Nucleus accumbens (tissue), 56 donors: Measurements from ENCODE around the gene CFAP99.
"Not testable (repeated sequence)": the region's sequence is repeated elsewhere in the genome, so short reads cannot be mapped to it uniquely, and the experiment has no call there.

Source experiments
- DNase-seq, 56 donors: peaks; one replicate each; lab custom pipeline; 2025; lab: John Stamatoyannopoulos, UW

The CFAP99 gene

GRCh38 chr4:2418650-2419571 is at the start of gene CFAP99:
CFAP99 (plus strand) TSS chr4:2418955.
- peak; percentile 58 to 98 (median 92) for DNase-seq

GRCh38 chr4:2370597-2371320 is 48.0 kb upstream of the CFAP99 start:
- no peak for DNase-seq

GRCh38 chr4:2371765-2372487 is 46.8 kb upstream of the CFAP99 start:
- no peak for DNase-seq

- no peak for DNase-seq
Observed at GRCh38 chr4:2372488-2373030, 46.2 kb upstream of the CFAP99 start.

GRCh38 chr4:2373532-2373931 is 45.2 kb upstream of the CFAP99 start:
- DNase-seq: no peak

- DNase-seq: no peak
Observed at GRCh38 chr4:2375427-2375826, 43.3 kb upstream of the CFAP99 start.

- DNase-seq: no peak
Observed at GRCh38 chr4:2377241-2377640, 41.5 kb upstream of the CFAP99 start.

GRCh38 chr4:2378401-2378800 is 40.4 kb upstream of the CFAP99 start:
- DNase-seq: no peak

GRCh38 chr4:2378898-2379297 is 39.9 kb upstream of the CFAP99 start:
- no peak for DNase-seq

- not testable (repeated sequence) for DNase-seq
Observed at GRCh38 chr4:2380589-2380988, 38.2 kb upstream of the CFAP99 start.

GRCh38 chr4:2382769-2383202 is 36.0 kb upstream of the CFAP99 start:
- DNase-seq: peak in 1 of 56 donors; percentile 43

GRCh38 chr4:2383220-2383631 is 35.5 kb upstream of the CFAP99 start:
- DNase-seq: peak in 1 of 56 donors; percentile 40

- no peak for DNase-seq
Observed at GRCh38 chr4:2383760-2384159, 35.0 kb upstream of the CFAP99 start.

- DNase-seq: no peak
Observed at GRCh38 chr4:2384245-2384644, 34.5 kb upstream of the CFAP99 start.

- no peak for DNase-seq
Observed at GRCh38 chr4:2385516-2385915, 33.2 kb upstream of the CFAP99 start.

- DNase-seq: no peak
Observed at GRCh38 chr4:2386717-2387116, 32.0 kb upstream of the CFAP99 start.

GRCh38 chr4:2387218-2387617 is 31.5 kb upstream of the CFAP99 start:
- no peak for DNase-seq

- DNase-seq: no peak
Observed at GRCh38 chr4:2387829-2388228, 30.9 kb upstream of the CFAP99 start.

GRCh38 chr4:2388429-2389182 is 30.1 kb upstream of the CFAP99 start:
- DNase-seq: no peak

GRCh38 chr4:2389691-2390090 is 29.1 kb upstream of the CFAP99 start:
- no peak for DNase-seq
